Gastrocnemius medialis (tissue), 4 donors: ENCODE data around the gene UCK2. TPM values are rescaled to one million over a fixed set of nuclear protein-coding genes. Genes with fewer than 3 reads are reported as not detected.

Experiments
- ATAC-seq, 2 donors: fragments of 150-250 bp; one replicate each; pipeline ENCODE4 v1.9.1; 2016
- DNase-seq, 2 donors: peaks; one replicate each; pipeline ENCODE4 v3.0.0-alpha.2; 2019
- H3K27ac ChIP-seq, 4 donors: fragments of 200-600 bp; sonication (generic); 1 replicate in 1 of 4; 2 replicates in 3 of 4; pipeline ENCODE4 v1.5.1; 2016 to 2018; ENCODE audit warnings: mild to moderate bottlenecking in 2 of 4, moderate library complexity in 1 of 4
- H3K27me3 ChIP-seq, 3 donors: fragments of 200-600 bp; sonication (generic) in 2 of 3; 1 replicate in 1 of 3; 2 replicates in 2 of 3; pipeline versions ENCODE4 v1.5.1 to v1.6.0; 2016 to 2019; ENCODE audit warnings: mild to moderate bottlenecking in 1 of 3, moderate library complexity in 1 of 3
- H3K36me3 ChIP-seq, 2 donors: fragments of 200-600 bp; sonication (generic) in 1 of 2; one replicate each; pipeline ENCODE4 v1.5.1; 2017 to 2018
- H3K4me1 ChIP-seq, 2 donors: fragments of 200-600 bp; sonication (generic) in 1 of 2; one replicate each; pipeline ENCODE4 v1.5.1; 2016 to 2017; ENCODE audit warnings: mild to moderate bottlenecking in 2 of 2
- H3K4me3 ChIP-seq, 4 donors: fragments of 200-600 bp; sonication (generic) in 3 of 4; 1 replicate in 1 of 4; 2 replicates in 3 of 4; pipeline ENCODE4 v1.5.1; 2016 to 2019; ENCODE audit warnings: mild to moderate bottlenecking in 2 of 4
- H3K9me3 ChIP-seq, 3 donors: fragments of 200-600 bp; sonication (generic) in 2 of 3; 1 replicate in 1 of 3; 2 replicates in 2 of 3; pipeline ENCODE4 v1.5.1; 2016 to 2019
- POLR2A ChIP-seq, 2 donors: fragments of 450-650 bp; IDR thresholded peaks; one replicate each; pipeline ENCODE4 v1.6.1; 2017; ENCODE audit warnings: antibody characterized with exemption in 2 of 2, mild to moderate bottlenecking in 2 of 2, moderate library complexity in 2 of 2
- in situ Hi-C, 4 donors: fragments of 200-750 bp; cut with MboI; loops; one replicate each; pipeline versions ENCODE4 v1.15.0 to v1.8.0; 2017; ENCODE audit warnings: low sequenced_read_pairs in 4 of 4
- intact Hi-C: fragments of 100-400 bp; cut with DNase I; formaldehyde crosslinking; loops from one replicate; pipeline ENCODE4 v1.15.1; 2023; ENCODE audit warnings: low total_unique reads
- total RNA-seq, 4 donors: library from RNA; depleted of rRNA; stranded (reverse); fragments of >200 nt; gene quantifications; one replicate each; pipeline versions ENCODE4 v1.1.0 to v1.2.3, GENCODE V29; 2016
- TF ChIP-seq, protein P1 (sequence below), 5 experiments: fragments of 450-650 bp in 3 of 5; fragments of 200-600 bp in 2 of 5; sonication (generic) in 2 of 5; IDR thresholded peaks in 4 of 5; conservative IDR thresholded peaks in 1 of 5; 1 replicate in 4 of 5; 2 replicates in 1 of 5; pipeline ENCODE4 v1.5.1; 2016 to 2019; ENCODE audit warnings: antibody characterized with exemption in 5 of 5, mild to moderate bottlenecking in 3 of 5, moderate library complexity in 3 of 5

UCK2 gene
- total RNA-seq, 4 donors from 2014 or later: 14.0 to 32.7 (median 24.1) TPM

DNA sequence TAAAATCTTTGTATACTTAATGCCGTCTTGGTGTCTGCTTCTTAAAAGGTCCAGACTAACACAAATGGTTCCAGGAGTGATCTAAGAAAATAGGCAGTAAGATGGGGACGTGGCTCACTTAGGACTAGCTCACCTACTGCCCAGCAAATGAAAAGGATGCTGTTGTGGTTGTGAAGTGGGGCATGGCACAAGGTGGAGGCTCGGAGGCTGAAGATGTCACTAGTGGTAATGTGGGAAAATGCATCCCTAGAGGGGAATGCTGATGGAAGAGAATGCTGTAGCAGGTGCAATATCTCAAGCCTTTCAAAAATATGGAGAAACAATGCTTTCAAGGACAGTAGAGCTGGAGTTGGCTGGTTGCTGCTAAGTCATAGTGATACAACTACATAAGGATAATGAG, 11.3 kb upstream of the UCK2 start:
- TF ChIP-seq POLR2A (IDR thresholded peaks at IDR 0.05): no peak
- TF ChIP-seq, protein P1, sequence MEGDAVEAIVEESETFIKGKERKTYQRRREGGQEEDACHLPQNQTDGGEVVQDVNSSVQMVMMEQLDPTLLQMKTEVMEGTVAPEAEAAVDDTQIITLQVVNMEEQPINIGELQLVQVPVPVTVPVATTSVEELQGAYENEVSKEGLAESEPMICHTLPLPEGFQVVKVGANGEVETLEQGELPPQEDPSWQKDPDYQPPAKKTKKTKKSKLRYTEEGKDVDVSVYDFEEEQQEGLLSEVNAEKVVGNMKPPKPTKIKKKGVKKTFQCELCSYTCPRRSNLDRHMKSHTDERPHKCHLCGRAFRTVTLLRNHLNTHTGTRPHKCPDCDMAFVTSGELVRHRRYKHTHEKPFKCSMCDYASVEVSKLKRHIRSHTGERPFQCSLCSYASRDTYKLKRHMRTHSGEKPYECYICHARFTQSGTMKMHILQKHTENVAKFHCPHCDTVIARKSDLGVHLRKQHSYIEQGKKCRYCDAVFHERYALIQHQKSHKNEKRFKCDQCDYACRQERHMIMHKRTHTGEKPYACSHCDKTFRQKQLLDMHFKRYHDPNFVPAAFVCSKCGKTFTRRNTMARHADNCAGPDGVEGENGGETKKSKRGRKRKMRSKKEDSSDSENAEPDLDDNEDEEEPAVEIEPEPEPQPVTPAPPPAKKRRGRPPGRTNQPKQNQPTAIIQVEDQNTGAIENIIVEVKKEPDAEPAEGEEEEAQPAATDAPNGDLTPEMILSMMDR (IDR thresholded peaks at IDR 0.05 in 4 of 5, conservative IDR thresholded peaks at IDR 0.05 in 1 of 5): no peak
- Histone ChIP-seq H3K27ac (no peak overlapping the region), H3K4me3 (no peak overlapping the region), H3K4me1 (no peaks in the 10 kb centered on the region), H3K9me3 (no peaks in the 10 kb centered on the region), H3K36me3 (no peaks in the 10 kb centered on the region), H3K27me3 (no peaks in the 10 kb centered on the region)
- in situ Hi-C loops: no loop called here
- ATAC-seq: no peak
- intact Hi-C loops: no loop called here
- no peak for DNase-seq

DNA sequence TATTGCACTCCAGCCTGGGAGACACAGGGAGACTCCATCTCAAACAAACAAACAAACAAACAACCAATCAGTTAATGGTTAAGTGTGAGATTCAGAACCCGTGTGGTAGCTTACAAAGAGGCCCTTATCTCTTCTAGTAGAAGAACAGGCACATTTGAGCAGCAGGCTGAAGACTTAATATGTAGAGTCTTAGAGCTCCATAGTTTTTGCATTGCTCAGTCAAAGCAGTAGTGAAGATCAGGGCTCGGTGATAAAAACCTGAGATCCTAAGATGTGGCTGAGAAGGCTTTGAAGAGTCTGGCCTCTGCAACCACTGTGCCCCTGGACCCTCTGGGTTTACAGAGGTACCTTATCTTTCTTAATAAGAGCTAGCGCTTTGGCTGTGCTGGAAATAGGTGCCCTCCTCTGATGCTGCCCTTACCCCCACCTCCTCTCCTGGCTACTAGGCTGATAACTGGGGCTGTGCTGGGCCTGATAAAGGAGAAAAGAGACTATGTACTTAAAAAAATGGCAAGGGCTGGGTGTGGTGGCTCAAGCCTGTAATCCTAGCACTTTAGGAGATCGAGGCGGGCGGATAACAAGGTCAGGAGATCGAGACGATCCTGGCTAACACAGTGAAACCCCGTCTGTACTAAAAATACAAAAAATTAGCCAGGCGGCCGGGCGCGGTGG, 10.5 kb upstream of the UCK2 start:
- TF ChIP-seq, protein P1 (IDR thresholded peaks at IDR 0.05 in 4 of 5, conservative IDR thresholded peaks at IDR 0.05 in 1 of 5): no peak
- TF ChIP-seq POLR2A (IDR thresholded peaks at IDR 0.05): no peak
- intact Hi-C loops (no loop called here), in situ Hi-C loops (no loop called here)
- no peak for ATAC-seq
- Histone ChIP-seq H3K27ac (no peak overlapping the region), H3K27me3 (no peaks in the 10 kb centered on the region), H3K4me3 (no peak overlapping the region), H3K4me1 (no peaks in the 10 kb centered on the region), H3K36me3 (no peaks in the 10 kb centered on the region), H3K9me3 (no peaks in the 10 kb centered on the region)
- DNase-seq: no peak

DNA sequence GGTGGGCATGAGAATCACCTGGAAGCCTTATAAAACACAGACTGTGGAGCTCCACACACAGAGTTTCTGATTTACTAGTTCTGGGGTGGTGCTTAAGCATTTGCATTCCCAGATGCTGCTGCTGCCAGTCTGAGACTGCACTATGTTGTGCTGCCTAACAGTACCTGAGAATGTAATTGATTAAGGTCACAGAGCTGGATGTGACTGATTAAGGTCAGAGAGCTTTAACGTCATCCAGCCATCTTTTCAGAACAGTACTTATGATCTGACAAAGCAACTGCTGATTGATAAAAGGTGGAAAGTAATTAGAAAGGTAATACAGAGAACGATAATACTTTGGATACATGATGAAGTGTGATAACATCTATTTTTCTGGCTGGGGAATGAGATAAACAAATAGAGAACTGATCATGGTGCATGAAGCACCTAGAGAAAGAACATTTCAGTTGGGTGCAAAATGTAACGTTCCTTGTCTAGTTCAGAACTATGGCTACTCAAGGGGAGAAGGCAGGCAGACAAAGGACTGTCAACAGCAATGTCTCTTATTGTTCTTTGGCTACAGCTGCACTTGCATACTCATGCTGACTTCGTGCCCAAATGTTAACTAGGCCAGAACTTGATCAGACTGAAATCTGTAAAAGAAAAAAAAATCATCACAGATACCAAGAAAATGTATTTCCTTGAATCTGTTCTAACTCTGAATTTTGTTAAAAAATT, 3.7 kb upstream of the UCK2 start:
- intact Hi-C loops: loop anchor here (10.0 kb wide), 1 partner anchor 439 kb away; no protein-coding TSS in a partner anchor
- in situ Hi-C loops: loop anchor here in 3 of 4 donors (10.0 kb wide), 2 partner anchors 81 to 91 kb away; no protein-coding TSS in a partner anchor

DNA sequence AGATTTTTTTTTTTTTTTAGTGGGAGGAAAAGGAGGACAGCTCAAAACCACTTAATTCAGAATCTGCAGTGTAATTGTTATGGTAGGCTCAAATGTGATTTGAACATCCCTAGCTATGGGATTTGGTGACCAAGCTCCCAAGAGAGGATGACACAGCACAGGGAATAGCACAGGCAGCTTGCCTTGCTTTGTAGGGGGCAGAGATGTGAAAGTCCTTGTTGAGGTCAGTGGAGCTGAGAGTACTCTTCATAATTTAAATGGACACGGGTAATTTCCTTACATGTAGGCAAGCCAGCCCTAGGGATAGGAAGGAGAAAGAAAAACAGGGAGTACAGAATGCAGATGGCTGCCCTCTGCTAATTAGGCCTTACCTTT, 3.2 kb upstream of the UCK2 start:
- Histone ChIP-seq H3K36me3 (no peaks in the 10 kb centered on the region), H3K4me3 (no peak overlapping the region), H3K9me3 (no peaks in the 10 kb centered on the region), H3K27me3 (no peaks in the 10 kb centered on the region), H3K4me1 (peaks cover 2 to 3% of the 10 kb centered on the region in 2 donors), H3K27ac (no peak overlapping the region)
- no peak for TF ChIP-seq POLR2A (IDR thresholded peaks at IDR 0.05)
- TF ChIP-seq, protein P1 (IDR thresholded peaks at IDR 0.05 in 4 of 5, conservative IDR thresholded peaks at IDR 0.05 in 1 of 5): no peak
- intact Hi-C loops (loop anchor here (10.0 kb wide), 1 partner anchor 439 kb away; no protein-coding TSS in a partner anchor), in situ Hi-C loops (loop anchor here in 3 of 4 donors (10.0 kb wide), 2 partner anchors 81 to 91 kb away; no protein-coding TSS in a partner anchor)
- no peak for DNase-seq
- no peak for ATAC-seq

More for the DNA sequence above, 3.7 kb upstream of the UCK2 start:
- Histone ChIP-seq H3K36me3 (no peaks in the 10 kb centered on the region), H3K27ac (no peak overlapping the region), H3K27me3 (no peaks in the 10 kb centered on the region), H3K4me1 (no peaks in the 10 kb centered on the region), H3K4me3 (no peak overlapping the region), H3K9me3 (no peaks in the 10 kb centered on the region)
- DNase-seq: no peak
- TF ChIP-seq, protein P1 (IDR thresholded peaks at IDR 0.05 in 4 of 5, conservative IDR thresholded peaks at IDR 0.05 in 1 of 5): no peak
- no peak for TF ChIP-seq POLR2A (IDR thresholded peaks at IDR 0.05)
- no peak for ATAC-seq
